GM19438 (cell line): ENCODE data around the gene LRG1.

ENCODE experiments used
- ATAC-seq: cut with Tn5 transposase; IDR thresholded peaks from one replicate; pipeline ENCODE4 v1.9.1; 2021; ENCODE audit warnings: low read depth; ENCODE audit not compliant: unreplicated experiment

Gene LRG1

DNA sequence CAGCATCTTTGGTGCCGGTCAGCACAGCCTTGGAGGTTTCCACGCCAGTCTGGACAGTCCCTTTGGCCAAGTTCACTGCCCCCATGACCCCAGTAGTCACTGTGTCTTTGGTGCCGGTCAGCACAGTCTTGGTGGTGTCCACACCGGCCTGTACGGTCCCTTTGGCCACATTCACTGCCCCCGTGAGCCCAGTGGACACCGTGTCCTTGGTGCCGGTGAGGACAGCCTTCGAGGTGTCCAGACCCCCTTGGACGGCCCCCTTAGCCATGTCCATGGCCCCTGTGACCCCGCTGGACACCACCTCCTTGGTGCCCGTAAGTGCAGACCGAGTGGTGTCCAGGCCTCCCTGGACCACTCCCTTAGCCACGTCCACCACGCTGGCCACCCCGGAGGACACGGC is 26.6 kb downstream of the LRG1 start:
- ATAC-seq = no peak

DNA sequence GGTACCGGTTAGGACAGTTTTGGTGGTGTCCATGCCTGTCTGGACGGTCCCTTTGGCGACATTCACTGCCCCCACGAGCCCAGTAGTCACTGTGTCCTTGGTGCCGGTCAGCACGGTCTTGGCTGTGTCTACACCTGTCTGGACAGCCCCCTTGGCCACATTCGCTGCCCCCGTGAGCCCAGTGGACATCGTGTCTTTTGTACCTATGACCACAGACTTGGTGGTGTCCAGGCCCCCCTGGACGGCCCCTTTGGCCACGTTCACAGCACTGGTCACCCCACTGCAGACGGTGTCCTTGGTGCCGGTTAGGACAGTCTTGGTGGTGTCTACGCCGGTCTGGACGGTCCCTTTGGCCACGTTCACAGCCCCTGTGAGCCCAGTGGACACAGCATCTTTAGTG is 27.8 kb downstream of the LRG1 start:
- no peak for ATAC-seq

DNA sequence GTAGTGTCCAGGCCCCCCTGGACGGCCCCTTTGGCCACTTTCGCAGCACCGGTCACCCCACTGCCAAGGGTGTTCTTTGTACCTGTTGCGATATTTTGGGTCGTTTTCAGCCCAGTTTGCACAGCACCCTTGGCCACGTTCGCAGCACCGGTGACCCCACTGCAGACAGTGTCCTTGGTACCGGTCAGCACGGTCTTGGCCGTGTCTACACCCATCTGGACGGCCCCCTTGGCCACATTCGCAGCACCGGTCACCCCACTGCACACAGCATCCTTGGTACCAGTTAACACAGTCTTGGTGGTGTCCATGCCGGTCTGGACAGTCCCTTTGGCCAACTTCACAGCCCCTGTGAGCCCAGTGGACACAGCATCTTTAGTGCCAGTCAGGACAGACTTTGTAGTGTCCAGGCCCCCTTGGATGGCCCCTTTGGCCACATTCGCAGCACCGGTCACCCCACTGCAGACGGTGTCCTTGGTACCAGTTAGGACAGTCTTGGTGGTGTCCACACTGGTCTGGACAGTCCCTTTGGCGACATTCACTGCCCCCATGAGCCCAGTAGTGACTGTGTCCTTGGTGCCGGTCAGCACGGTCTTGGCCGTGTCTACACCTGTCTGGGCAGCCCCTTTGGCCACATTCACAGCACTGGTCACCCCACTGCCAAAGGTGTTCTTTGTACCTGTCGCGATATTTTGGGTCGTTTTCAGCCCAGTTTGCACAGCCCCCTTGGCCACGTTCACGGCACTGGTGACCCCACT is 28.4 kb downstream of the LRG1 start:
- ATAC-seq = no peak

DNA sequence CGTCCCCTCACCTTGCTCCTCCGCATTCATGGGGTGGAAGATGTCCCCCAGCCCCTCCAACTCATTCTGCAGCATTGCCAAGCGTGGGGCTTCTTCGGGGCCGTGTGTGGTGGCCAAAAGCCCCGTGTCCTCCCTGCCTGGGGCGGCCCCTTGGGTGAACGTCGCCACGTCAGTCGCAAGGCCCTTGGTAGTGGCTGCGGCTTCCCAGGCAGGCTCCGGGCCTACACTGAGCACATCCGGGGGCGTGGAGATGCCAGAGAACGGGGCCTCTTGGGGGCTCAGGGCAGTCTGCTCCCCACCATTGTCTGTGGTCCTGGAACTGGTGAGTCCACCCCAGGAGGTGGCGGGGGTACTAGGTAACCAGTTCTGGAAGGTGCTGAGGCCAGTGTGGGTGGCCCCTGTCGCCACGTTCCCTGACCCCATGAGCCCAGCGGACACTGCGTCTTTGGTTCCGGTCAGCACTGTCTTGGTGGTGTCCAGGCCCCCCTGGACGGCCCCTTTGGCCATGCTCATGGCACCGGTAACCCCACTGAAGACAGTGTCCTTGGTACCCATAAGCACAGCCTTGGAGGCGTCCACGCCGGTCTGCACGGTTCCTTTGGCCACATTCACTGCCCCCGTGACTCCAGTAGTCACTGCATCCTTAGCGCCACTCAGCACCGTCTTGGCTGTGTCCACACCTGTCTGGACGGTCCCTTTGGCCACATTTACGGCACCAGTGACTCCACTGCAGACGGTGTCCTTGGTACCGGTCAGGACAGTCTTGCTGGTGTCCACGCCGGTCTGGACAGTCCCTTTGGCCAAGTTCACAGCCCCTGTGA is 29.2 kb downstream of the LRG1 start:
- ATAC-seq = no peak

DNA sequence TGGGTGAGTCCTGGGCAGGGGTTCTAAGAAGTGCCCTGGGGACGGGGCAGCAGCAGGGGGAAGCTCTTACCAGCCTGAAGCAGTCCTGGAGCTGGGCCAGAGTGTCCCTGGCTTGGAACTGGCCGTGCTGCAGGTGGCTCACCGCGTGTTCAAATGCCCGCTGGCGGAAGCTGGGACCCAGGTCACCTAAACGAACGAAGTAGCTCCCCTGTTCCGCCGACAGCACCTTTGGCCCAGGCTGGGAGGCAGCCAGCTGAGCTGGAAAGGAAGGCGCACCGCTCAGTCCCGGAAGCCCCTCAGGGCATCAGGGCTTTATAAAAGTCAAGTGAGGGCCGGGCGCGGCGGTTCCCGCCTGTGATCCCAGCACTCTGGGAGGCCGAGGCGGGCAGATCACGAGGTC is 31.1 kb downstream of the LRG1 start:
- ATAC-seq = no peak

DNA sequence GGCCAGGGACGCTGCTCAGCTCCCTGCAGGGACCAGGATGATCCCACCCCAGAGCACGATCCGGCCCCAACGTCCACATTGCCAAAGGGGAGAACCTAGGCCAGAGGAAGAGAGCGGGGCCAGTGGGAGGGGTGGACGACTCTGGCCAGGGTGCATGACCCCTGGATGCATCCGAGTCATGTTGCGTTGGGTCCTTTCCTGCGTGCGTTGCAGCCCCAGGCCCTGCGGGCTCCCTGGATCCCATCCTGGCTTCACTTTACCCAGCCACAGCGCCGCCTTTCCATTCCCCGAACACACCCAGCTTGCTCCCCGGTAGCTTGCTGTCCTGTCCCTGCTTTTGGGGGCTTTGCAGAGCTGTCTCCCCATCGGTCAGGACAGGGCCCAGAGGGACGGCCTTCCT is 32.0 kb downstream of the LRG1 start:
- no peak for ATAC-seq

DNA sequence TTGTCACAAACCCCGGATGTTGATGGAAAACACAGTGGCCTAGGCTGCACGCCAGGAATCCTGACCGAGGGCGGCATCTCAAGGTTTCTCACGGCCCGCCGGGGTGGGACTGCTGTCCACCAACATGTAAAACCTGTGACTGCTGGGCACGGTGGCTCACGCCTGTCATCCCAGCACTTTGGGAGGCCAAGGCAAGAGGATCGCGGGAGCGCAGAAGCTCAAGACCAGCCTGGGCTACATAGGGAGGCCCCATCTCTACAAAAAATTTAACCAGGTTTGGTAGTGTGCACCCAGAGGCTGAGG is 32.7 kb downstream of the LRG1 start:
- no peak for ATAC-seq

DNA sequence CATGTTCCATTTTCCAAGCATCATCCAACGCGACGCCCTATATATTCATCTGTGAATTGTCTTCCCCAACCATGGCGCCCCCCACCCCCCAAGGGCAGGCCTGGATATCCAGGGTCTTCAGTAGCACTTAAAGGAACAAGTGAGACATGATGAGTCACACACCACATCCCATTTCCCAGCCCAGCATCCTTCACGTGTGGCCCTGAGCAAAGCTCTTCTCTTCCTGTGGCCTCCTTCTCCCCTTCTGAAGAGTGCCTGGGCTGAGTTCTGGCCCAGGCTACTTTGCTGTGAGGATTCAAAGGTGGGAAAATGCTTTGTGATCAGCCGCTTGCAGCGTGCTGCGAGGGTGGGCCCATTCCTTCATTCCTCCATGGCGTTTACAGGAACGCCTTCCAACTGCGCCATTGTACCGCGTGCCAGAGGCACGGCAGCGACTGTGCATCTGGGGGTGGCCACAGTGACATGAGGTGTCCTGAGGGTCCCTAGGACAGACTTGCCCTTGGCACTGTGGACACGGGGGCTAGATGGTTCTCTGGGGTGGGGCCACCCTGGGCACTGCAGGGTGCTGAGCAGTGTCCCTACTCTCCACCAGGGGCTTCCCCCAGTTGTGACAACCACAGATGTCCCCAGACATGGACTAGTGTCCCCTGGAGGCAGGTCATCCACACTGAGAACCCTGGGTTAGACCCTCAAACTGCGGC is 33.2 kb downstream of the LRG1 start:
- no peak for ATAC-seq

DNA sequence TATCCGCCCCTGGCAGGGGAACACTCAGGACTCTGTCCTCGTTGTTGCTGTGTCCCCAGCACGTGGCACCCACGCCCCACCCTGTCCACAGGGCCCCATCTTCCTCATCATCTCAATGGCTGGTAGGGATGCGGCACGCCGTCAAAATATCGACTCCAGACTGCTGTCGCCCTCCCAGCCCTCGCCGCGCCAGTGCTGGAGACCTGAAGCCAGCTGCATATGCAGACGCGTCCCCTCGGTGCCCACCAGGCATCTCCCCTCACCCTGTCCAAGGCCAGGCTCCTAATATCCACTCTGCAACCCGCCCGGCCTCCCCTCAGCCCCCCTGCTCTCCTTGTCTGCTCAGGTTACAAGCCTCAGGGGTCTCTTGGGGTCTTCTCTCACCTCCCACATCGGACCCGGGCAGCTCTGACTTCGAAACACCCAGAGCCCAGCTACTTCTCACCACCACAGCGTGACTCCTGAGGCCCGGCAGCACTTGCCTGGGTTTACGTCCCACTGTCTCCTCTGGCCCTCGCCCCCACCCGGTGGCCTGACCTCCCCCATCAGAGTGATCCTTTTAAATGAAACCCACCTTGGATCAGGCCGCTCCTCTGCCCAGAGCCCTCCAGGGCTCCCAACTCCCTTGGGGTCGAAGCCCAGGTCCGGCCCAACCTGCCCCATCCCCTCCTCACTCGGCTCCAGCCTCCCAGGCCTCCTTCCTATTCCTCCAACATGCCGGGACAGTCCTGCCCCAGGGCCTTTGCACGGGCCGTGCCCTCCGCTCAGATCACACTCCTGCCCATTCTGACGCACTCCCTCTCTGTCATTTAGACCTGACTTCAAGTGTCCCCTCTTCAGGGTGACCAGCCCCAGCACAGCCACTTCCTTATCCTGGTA is 34.0 kb downstream of the LRG1 start:
- ATAC-seq = no peak

DNA sequence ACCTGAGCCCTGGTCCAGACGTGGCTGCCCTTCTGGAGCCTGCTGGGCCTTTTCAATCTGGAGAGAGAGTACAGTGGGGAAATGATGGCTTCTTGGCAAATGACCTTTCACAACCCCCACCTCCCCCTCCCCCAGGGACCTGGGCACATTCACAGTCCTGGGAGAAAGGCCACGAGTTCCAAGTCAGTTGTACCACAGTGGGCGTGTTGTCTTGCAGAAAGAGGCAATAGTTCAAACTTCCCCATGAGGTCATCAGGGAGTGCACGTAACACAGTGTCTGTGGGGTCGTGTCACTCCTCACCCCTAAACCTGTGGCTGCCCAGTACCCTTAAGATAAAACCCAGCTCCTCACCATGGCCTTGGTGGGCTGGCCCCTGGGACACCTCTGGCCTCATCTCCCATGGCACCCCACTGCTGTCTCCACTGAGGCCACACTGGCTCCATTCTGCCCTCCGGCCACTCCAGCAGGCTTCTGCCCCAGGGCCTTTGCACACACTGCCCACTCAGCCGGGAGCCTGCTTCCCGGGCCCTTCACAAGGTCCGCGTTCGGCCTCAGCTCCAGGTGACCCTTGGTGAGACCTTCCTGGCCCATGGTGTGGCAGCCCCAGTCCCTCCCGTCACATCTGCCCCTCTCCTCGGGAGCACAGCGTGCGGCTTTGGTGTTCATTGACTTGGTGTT is 34.8 kb downstream of the LRG1 start:
- no peak for ATAC-seq

DNA sequence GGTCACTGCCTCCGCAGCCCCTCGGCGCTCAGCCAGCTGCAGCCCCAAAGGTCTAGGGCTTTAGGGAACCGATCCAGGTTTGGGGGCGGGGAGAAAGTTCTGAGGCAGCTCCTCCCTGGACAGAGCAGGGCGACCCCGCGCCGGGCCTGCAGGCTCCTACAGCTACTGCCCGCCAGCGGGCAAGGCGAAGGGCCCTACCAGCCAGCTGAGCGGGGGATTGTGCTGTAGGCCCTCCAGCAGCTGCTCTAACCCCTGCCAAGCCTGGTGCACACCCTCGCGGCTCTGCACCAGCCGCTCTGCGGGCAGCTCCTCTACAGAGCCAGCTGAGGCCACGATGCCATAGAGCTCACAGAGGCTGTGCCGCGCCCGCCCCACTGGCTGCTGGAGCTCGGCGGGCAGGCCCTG is 35.5 kb downstream of the LRG1 start:
- no peak for ATAC-seq

DNA sequence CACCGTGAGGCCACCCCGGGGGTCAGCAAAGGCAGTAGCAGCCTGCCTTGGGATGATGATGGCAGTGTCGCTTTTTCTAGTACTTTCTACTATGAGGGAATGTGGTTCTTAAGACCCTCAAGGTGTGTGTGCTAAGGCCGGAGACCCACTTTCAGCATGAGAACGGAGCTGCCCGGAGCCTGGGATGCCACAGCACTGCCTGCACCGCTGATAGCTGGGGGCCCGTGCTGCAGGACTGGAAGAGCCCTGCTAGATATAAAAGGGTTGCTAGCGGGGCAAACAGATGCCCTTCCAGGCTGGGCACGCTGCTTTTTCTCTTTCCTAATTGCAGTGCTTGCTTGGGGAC is 36.0 kb downstream of the LRG1 start:
- ATAC-seq = no peak

DNA sequence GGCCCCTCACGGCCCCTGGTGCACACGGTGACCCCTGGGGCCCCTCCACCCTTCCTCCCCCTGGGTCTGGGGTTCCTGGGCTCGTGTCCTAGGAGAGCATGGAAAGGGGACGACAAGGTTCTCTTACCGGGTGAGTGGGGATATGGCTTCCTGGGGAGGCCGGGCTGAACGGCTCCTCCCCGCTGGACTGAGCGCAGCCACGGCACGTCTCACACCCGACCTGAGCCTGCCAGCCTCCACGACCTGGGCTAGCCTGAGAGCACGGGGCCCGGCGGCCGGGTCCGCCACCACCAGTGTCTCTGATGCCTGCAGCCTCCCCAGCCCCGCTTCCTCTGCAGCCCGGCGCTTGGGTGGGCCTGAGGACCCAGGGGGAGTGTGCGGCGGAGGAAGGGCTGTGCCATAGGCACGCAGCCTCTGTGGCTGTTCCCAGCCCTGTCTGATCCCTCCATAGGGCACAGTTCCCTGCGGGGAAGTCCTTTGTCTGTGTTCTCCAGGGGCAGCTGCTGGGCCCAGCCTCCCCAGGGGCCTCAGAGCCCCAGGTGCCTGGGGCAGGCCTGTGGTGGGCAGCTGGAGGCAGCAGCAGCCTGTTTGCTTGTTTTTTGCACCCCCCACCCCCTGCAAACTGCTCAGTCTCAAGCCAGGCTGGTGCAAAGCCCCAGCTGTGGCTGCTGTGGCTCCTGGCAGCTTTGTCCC is 36.6 kb downstream of the LRG1 start:
- no peak for ATAC-seq

DNA sequence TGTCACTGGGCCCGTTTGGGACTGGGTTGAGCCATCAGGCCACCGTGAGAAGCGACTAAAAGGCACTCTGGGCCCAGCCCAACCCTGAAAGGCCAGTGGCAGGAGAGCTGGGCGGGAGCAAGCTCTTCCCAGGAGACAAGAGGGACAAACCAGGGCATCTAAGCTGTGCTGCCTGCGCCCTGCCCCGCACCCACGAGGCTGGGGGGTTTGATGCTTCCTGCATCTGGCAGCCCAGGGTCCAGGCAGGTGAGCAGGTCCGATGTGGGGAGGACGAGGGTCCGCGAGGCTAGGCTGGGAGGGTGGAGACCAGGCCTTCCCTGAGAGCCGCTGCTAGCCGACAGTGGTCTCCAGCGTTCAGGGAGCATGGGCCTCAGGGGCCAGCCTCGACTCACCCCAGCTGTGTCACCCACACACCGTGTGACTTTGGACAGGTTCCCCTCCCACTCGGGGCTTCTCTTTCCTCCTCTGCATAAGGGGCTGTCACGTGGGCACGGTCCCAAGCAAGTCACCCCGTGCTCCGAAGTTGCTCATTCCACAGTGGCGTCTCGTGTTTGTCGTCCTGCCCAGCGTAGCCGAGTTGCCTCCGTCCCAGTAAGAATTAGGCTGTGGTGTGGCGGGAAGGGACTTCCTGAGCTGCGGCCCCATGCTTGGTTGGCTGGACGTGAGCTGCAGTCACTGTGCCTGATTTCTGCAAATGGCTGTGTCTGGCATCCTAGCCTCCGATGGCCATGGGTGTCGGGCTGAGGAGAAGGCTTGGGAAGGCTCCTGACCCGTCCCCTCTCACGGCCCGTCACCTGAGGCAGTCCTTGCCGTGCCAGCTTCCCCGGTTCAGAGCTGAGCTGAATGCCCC is 37.3 kb downstream of the LRG1 start:
- no peak for ATAC-seq

DNA sequence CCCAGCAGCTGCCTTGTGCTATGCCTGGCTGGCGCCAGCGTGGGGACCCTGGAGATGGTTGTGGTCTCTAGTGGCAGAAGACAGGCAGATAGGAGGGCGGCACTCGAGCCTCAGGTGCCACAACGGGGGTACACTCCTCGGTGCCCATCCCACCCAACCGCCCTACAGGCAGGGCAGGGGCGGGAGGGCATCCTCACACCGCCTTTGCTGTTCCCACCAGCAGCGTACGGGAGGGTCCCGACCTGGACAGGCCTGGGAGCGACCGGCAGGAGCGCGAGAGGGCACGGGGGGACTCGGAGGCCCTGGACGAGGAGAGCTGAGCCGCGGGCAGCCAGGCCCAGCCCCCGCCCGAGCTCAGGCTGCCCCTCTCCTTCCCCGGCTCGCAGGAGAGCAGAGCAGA is 38.1 kb downstream of the LRG1 start:
- no peak for ATAC-seq

DNA sequence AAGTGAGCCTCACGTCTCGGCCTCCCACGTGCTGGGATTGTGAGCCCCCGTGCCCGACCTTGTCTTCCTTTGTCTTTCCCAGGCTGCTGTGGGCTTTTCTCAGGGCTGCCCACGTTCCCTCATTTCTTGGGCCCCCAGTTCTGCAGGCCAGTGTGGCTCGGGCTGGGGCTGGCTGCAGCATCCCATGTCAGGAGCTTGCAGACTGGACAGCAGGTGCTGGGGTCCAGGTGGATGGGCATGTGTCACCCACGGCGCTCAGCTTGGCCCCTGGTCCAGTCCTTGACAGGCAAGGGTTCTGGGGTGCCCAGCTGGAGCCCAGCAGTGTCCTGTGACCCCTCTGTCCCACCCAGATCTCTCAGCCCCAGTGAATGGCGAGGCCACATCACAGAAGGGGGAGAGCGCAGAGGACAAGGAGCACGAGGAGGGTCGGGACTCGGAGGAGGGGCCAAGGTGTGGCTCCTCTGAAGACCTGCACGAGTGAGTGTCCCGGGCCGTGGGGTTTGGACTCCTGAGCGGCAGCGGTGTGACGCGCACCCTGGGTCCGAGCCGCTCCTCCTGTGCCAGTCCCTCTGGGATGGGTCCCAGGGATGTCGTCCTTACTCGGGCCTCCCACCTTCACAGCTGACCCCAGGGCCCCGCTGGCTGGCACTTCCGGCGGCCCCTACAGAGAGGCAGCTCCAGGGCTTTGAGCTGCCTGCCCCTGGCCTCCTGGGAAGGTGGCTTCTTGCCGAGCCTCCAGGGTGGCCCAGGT is 38.8 kb downstream of the LRG1 start:
- ATAC-seq = no peak

DNA sequence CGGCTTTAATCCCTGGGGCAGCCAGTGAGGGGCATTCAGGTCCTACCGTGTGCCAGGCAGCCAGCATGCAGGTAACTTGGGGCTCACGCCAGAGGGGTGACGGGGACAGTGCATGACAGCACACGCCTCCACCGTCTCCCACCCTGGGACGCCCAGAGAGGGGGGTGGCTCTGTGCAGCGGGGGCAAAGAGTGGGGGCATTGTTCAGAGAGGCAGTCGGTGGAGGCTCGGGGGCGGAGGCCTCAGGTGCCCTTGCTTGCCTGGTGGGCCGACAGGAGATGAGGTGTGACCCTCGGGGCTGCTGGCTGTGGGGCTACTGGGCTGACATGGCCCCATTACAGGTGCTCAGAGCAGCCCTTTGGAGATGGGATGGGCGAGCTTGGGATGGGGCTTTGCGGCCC is 40.0 kb downstream of the LRG1 start:
- ATAC-seq = no peak

DNA sequence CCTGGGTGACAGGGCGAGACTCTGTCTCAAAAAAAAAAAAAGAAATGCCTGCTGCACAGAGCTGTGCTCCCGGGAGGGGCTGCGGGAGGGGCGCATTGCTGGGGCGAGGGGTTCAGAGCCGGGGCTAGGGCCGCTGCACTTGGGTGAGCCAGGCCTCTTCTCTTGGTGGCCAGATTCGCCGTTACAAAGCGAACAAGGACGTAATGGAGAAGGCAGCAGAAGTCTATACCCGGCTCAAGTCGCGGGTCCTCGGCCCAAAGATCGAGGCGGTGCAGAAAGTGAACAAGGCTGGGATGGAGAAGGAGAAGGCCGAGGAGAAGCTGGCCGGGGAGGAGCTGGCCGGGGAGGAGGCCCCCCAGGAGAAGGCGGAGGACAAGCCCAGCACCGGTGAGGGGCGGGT is 40.5 kb downstream of the LRG1 start:
- ATAC-seq = no peak
